SK-N-SH treated with all-trans-retinoic acid at 6 μM for 48 hours (cell line): Measurements from ENCODE around the gene CACNB2.

Experiments
- ATAC-seq: fragments of 200-7000 bp; cut with Tn5 transposase; 3 replicates; pipeline ENCODE4 v1.9.1; 2020; ENCODE audit warnings: mild to moderate bottlenecking, moderate library complexity
- ARNTL ChIP-seq: fragments of 450-650 bp; formaldehyde crosslinking; IDR thresholded peaks from 2 replicates; pipeline ENCODE4 v1.5.0; 2020; ENCODE audit warnings: low read depth, mild to moderate bottlenecking, moderate library complexity, borderline replicate concordance
- BACH2 ChIP-seq: fragments of 250-450 bp; sonication (Bioruptor Pico); IDR thresholded peaks from 2 replicates; pipeline ENCODE4 v1.9.0; 2021; ENCODE audit warnings: mild to moderate bottlenecking, borderline replicate concordance
- CSDC2 ChIP-seq: fragments of 250-450 bp; sonication (Bioruptor Pico); IDR thresholded peaks from 2 replicates; pipeline ENCODE4 v1.5.0; 2020; ENCODE audit warnings: mild to moderate bottlenecking, moderate library complexity
- ESRRG ChIP-seq: fragments of 250-450 bp; sonication (Bioruptor Pico); IDR thresholded peaks from 2 replicates; pipeline ENCODE4 v1.6.1; 2021; ENCODE audit warnings: mild to moderate bottlenecking
- GLIS3 ChIP-seq: fragments of 250-450 bp; sonication (Bioruptor Pico); IDR thresholded peaks from 2 replicates; pipeline ENCODE4 v1.5.0; 2020; ENCODE audit warnings: mild to moderate bottlenecking, moderate library complexity
- ISL1 ChIP-seq: fragments of 250-450 bp; sonication (Bioruptor Pico); IDR thresholded peaks from 2 replicates; pipeline ENCODE4 v2.1.2; 2022; ENCODE audit warnings: mild to moderate bottlenecking, moderate library complexity
- OSR1 ChIP-seq: fragments of 250-450 bp; sonication (Bioruptor Pico); IDR thresholded peaks from 2 replicates; pipeline ENCODE4 v1.8.0; 2022; ENCODE audit warnings: moderate library complexity, mild to moderate bottlenecking, inconsistent platforms
- PPARA ChIP-seq: fragments of 250-450 bp; sonication (Bioruptor Pico); IDR thresholded peaks from 2 replicates; pipeline ENCODE4 v1.5.0; 2020; ENCODE audit warnings: mild to moderate bottlenecking, borderline replicate concordance
- RARB ChIP-seq: fragments of 250-450 bp; sonication (Bioruptor Pico); IDR thresholded peaks from 2 replicates; pipeline ENCODE4 v1.8.0; 2021; ENCODE audit warnings: mild to moderate bottlenecking, moderate library complexity
- SNAI2 ChIP-seq: fragments of 250-450 bp; sonication (Bioruptor Pico); IDR thresholded peaks from 2 replicates; pipeline ENCODE4 v1.5.0; 2020; ENCODE audit warnings: mild to moderate bottlenecking, moderate library complexity
- TCF4 ChIP-seq: fragments of 250-450 bp; sonication (Bioruptor Pico); IDR thresholded peaks from 2 replicates; pipeline ENCODE4 v1.8.0; 2021; ENCODE audit warnings: mild to moderate bottlenecking, moderate library complexity, borderline replicate concordance
- TOX ChIP-seq: fragments of 250-450 bp; sonication (Bioruptor Pico); IDR thresholded peaks from 2 replicates; pipeline ENCODE4 v1.8.0; 2021; ENCODE audit warnings: mild to moderate bottlenecking, moderate library complexity, borderline replicate concordance
- ZFP30 ChIP-seq: fragments of 450-650 bp; formaldehyde crosslinking; IDR thresholded peaks from 2 replicates; pipeline ENCODE4 v1.5.0; 2022; ENCODE audit warnings: mild to moderate bottlenecking, moderate library complexity
- ZNF565 ChIP-seq: fragments of 450-650 bp; formaldehyde crosslinking; conservative IDR thresholded peaks from 2 replicates; pipeline ENCODE4 v1.5.0; 2020; ENCODE audit warnings: low read depth, mild to moderate bottlenecking, moderate library complexity
- ZNF70 ChIP-seq: fragments of 450-650 bp; formaldehyde crosslinking; IDR thresholded peaks from 2 replicates; pipeline ENCODE4 v1.5.0; 2020; ENCODE audit warnings: mild to moderate bottlenecking, moderate library complexity
- ZNF8 ChIP-seq: fragments of 450-650 bp; formaldehyde crosslinking; IDR thresholded peaks from 2 replicates; pipeline ENCODE4 v1.5.0; 2020; ENCODE audit warnings: mild to moderate bottlenecking, moderate library complexity
- TF ChIP-seq, protein P1 (sequence below): fragments of 250-450 bp; sonication (Bioruptor Pico); IDR thresholded peaks from 2 replicates; pipeline ENCODE4 v1.5.0; 2020; ENCODE audit warnings: mild to moderate bottlenecking, moderate library complexity
- TF ChIP-seq, protein P2 (sequence below): fragments of 250-450 bp; sonication (Bioruptor Pico); IDR thresholded peaks from 2 replicates; pipeline ENCODE4 v1.8.0; 2020; ENCODE audit warnings: mild to moderate bottlenecking, moderate library complexity, borderline replicate concordance
- TF ChIP-seq, protein P3 (sequence below): fragments of 250-450 bp; sonication (Bioruptor Pico); IDR thresholded peaks from 2 replicates; pipeline ENCODE4 v1.5.1; 2020; ENCODE audit warnings: low read depth, mild to moderate bottlenecking, moderate library complexity
- TF ChIP-seq, protein P4 (sequence below): fragments of 250-450 bp; sonication (Bioruptor Pico); IDR thresholded peaks from 2 replicates; pipeline ENCODE4 v1.5.1; 2021; ENCODE audit warnings: mild to moderate bottlenecking, moderate library complexity
- TF ChIP-seq, protein P5 (sequence below): fragments of 250-450 bp; sonication (Bioruptor Pico); IDR thresholded peaks from 2 replicates; pipeline ENCODE4 v1.8.0; 2021; ENCODE audit warnings: low read depth, mild to moderate bottlenecking, moderate library complexity, borderline replicate concordance

The CACNB2 gene

DNA sequence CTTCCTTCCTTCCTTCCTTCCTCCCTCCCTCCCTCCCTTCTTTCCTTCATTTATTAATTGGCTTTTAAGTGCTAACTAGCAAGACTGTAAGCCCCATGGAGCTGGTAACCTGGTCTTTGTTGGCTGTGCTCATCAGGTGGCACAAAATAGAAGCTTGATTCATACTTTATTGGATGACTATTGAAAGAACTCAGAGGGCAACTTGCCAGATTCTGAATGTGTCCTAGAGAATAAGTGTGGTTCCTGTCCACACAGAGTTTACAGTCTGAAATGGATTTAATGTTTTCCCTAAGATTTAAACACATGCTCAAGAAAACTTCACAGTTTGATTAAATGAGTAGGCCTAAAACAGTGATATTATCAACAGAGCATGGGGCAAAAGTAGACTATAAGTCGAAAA lies 3.1 kb upstream of the CACNB2 start:
- TF ChIP-seq, protein P1, sequence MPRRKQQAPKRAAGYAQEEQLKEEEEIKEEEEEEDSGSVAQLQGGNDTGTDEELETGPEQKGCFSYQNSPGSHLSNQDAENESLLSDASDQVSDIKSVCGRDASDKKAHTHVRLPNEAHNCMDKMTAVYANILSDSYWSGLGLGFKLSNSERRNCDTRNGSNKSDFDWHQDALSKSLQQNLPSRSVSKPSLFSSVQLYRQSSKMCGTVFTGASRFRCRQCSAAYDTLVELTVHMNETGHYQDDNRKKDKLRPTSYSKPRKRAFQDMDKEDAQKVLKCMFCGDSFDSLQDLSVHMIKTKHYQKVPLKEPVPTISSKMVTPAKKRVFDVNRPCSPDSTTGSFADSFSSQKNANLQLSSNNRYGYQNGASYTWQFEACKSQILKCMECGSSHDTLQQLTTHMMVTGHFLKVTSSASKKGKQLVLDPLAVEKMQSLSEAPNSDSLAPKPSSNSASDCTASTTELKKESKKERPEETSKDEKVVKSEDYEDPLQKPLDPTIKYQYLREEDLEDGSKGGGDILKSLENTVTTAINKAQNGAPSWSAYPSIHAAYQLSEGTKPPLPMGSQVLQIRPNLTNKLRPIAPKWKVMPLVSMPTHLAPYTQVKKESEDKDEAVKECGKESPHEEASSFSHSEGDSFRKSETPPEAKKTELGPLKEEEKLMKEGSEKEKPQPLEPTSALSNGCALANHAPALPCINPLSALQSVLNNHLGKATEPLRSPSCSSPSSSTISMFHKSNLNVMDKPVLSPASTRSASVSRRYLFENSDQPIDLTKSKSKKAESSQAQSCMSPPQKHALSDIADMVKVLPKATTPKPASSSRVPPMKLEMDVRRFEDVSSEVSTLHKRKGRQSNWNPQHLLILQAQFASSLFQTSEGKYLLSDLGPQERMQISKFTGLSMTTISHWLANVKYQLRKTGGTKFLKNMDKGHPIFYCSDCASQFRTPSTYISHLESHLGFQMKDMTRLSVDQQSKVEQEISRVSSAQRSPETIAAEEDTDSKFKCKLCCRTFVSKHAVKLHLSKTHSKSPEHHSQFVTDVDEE: no peak
- TF ChIP-seq ISL1 (CRISPR knock-in tag) (no peak), CSDC2 (CRISPR knock-in tag) (no peak), ZNF70 (CRISPR knock-in tag) (no peak)
- TF ChIP-seq, protein P2, sequence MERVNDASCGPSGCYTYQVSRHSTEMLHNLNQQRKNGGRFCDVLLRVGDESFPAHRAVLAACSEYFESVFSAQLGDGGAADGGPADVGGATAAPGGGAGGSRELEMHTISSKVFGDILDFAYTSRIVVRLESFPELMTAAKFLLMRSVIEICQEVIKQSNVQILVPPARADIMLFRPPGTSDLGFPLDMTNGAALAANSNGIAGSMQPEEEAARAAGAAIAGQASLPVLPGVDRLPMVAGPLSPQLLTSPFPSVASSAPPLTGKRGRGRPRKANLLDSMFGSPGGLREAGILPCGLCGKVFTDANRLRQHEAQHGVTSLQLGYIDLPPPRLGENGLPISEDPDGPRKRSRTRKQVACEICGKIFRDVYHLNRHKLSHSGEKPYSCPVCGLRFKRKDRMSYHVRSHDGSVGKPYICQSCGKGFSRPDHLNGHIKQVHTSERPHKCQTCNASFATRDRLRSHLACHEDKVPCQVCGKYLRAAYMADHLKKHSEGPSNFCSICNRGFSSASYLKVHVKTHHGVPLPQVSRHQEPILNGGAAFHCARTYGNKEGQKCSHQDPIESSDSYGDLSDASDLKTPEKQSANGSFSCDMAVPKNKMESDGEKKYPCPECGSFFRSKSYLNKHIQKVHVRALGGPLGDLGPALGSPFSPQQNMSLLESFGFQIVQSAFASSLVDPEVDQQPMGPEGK: no peak
- ATAC-seq: no peak

DNA sequence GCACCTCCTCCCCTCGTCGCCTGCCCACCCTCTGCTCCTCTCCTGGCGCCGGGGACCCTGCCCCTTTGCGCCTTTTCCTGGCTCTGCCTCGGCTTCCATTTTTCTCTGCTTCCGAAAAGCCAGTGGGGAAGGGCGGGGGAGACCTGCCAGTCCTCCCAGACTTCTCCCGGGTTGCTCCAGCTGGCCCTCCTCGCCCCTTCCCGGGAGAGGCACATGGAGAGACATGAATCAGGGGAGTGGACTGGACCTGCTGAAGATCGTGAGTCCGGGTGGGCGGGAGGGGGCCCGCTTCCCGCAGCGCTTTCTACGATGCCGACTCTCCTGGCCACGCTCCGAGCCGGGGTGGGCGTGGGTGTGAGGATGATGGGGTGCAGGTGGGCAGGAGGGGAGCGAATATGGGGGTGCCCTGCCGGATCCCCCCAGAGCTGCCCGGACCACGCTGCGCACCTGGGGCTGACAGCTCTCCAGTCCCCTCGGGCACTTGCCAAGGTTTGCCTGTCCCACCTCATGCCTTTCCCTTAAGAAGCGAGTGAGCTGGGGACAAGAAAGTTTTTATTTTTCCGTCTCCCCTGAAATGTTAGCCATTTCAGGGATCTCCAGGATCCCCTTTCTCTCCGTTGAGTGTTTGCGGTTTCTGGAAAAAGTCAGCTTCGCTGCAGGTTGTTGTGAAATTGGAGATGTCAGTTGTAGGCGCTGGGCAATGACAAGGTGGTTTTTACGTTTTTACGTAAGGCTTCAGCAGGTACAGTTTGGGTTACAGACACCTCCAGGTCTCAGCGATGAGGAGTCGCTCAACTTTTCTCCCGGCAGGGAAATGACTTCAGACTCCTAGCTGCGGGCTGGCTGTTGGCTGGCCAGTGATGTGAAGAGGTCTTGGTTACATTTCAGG lies 977 bp downstream of the CACNB2 start:
- peak; percentile 62 for ATAC-seq
- TF ChIP-seq ZNF70 (CRISPR knock-in tag) (no peak), ZNF565 (CRISPR knock-in tag) (no peak), CSDC2 (CRISPR knock-in tag) (no peak), TCF4 (CRISPR knock-in tag) (no peak)

DNA sequence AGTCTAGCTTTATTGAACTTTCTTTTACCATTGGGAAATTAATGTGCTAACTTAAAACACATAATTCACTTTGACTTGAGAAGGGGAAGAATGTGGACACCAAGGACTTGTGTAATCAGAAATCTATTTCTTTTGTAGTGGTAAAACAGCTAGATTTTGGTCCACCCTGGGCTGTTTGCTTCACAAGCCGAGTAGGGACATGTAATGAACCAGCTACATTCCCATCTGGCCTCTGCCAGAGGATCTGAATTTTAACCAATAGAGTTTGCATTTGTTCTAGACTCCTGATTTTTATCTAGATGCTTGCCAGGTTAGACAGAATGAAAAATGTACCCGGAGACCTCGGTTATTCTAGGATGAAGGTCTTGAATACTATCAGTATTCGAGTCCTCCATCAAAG lies 1.9 kb downstream of the CACNB2 start:
- no peak for TF ChIP-seq RARB
- TF ChIP-seq, protein P1: no peak
- no peak for TF ChIP-seq ARNTL (CRISPR knock-in tag)
- TF ChIP-seq, protein P3, sequence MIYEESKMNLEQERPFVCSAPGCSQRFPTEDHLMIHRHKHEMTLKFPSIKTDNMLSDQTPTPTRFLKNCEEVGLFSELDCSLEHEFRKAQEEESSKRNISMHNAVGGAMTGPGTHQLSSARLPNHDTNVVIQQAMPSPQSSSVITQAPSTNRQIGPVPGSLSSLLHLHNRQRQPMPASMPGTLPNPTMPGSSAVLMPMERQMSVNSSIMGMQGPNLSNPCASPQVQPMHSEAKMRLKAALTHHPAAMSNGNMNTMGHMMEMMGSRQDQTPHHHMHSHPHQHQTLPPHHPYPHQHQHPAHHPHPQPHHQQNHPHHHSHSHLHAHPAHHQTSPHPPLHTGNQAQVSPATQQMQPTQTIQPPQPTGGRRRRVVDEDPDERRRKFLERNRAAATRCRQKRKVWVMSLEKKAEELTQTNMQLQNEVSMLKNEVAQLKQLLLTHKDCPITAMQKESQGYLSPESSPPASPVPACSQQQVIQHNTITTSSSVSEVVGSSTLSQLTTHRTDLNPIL (CRISPR knock-in tag): no peak
- TF ChIP-seq ZFP30 (CRISPR knock-in tag): no peak
- no peak for TF ChIP-seq ZNF70 (CRISPR knock-in tag)
- TF ChIP-seq GLIS3 (CRISPR knock-in tag): no peak
- no peak for TF ChIP-seq CSDC2 (CRISPR knock-in tag)
- TF ChIP-seq, protein P4, sequence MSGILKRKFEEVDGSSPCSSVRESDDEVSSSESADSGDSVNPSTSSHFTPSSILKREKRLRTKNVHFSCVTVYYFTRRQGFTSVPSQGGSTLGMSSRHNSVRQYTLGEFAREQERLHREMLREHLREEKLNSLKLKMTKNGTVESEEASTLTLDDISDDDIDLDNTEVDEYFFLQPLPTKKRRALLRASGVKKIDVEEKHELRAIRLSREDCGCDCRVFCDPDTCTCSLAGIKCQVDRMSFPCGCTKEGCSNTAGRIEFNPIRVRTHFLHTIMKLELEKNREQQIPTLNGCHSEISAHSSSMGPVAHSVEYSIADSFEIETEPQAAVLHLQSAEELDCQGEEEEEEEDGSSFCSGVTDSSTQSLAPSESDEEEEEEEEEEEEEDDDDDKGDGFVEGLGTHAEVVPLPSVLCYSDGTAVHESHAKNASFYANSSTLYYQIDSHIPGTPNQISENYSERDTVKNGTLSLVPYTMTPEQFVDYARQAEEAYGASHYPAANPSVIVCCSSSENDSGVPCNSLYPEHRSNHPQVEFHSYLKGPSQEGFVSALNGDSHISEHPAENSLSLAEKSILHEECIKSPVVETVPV (CRISPR knock-in tag): no peak
- TF ChIP-seq SNAI2: no peak
- TF ChIP-seq ISL1 (CRISPR knock-in tag): no peak
- no peak for TF ChIP-seq ZNF8 (CRISPR knock-in tag)
- TF ChIP-seq OSR1: no peak
- no peak for TF ChIP-seq PPARA (CRISPR knock-in tag)
- TF ChIP-seq ESRRG (CRISPR knock-in tag): no peak
- no peak for TF ChIP-seq ZNF565 (CRISPR knock-in tag)
- no peak for TF ChIP-seq TOX (CRISPR knock-in tag)
- TF ChIP-seq, protein P5, sequence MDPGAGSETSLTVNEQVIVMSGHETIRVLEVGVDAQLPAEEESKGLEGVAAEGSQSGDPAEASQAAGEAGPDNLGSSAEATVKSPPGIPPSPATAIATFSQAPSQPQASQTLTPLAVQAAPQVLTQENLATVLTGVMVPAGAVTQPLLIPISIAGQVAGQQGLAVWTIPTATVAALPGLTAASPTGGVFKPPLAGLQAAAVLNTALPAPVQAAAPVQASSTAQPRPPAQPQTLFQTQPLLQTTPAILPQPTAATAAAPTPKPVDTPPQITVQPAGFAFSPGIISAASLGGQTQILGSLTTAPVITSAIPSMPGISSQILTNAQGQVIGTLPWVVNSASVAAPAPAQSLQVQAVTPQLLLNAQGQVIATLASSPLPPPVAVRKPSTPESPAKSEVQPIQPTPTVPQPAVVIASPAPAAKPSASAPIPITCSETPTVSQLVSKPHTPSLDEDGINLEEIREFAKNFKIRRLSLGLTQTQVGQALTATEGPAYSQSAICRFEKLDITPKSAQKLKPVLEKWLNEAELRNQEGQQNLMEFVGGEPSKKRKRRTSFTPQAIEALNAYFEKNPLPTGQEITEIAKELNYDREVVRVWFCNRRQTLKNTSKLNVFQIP (CRISPR knock-in tag): no peak
- TF ChIP-seq TCF4 (CRISPR knock-in tag): no peak
- TF ChIP-seq BACH2 (CRISPR knock-in tag): no peak
- TF ChIP-seq, all 23 proteins: peak for 0
- no peak for ATAC-seq
